NT2/D1 (cell line): ENCODE measurements around the gene AFG3L2.

ENCODE experiments used
- SUZ12 ChIP-seq: IDR thresholded peaks from 2 replicates; pipeline ENCODE4 v1.6.1; 2011; ENCODE audit not compliant: insufficient read length, insufficient read depth; ENCODE audit errors: extremely low read depth
- YY1 ChIP-seq: IDR thresholded peaks from 2 replicates; pipeline ENCODE4 v1.6.1; 2011; ENCODE audit not compliant: insufficient read length, insufficient read depth
- ZNF274 ChIP-seq: IDR thresholded peaks from 2 replicates; pipeline ENCODE4 v1.6.1; 2011; ENCODE audit warnings: mild to moderate bottlenecking, low read depth, low read length

DNA sequence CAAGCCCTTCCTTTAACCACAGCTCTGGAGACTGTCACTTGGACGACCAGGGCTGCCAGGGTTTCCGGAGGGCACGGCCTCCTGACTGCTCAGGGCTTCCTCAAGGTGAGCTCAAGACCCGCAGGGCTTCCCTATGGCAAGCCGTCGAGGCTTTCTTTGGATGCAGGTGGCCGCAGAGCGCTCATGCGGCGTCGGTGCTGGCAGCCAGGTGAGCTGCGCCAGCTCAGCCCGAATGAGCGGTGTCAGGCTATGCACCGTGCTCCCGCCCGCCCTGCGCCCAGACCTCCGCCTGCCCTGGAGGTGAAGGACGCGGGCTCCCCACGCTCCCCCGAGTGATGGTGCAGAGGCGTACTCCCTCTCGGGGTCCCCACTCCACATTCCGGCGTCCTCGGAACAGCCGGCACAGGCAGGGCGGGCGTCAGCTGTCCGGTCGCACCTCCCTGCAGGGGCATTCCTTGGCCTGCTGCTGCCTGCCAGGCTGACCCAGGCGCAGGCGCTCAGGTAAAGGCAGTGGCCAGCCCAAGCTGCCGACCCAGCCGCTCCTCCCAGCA, 89.8 kb downstream of the AFG3L2 start:
- no peak for TF ChIP-seq YY1
- no peak for TF ChIP-seq SUZ12
- TF ChIP-seq ZNF274 = no peak
